GM12891 (cell line): Measurements from ENCODE around the gene CAMK1D.

Experiments
- DNase-seq: peaks from one replicate; pipeline ENCODE4 v3.0.0; 2011; ENCODE audit warnings: low spot score; ENCODE audit not compliant: insufficient read length
- FAIRE-seq: peaks from 2 replicates; lab custom pipeline; 2011; peaks lifted over from hg19 to GRCh38; lab: Jason Lieb, UNC
- PAX5 ChIP-seq: IDR thresholded peaks from 2 replicates; pipeline ENCODE4 v1.6.1; 2011; ENCODE audit warnings: low read length, moderate library complexity, mild to moderate bottlenecking; ENCODE audit not compliant: insufficient read depth, severe bottlenecking
- POLR2A ChIP-seq: IDR thresholded peaks from 2 replicates; pipeline ENCODE4 v1.6.1; 2011; ENCODE audit warnings: low read depth, low read length, control low read depth
- POLR2AphosphoS5 ChIP-seq: IDR thresholded peaks from 2 replicates; pipeline ENCODE4 v1.6.1; 2011; ENCODE audit warnings: low read depth, low read length, control low read depth
- POU2F2 ChIP-seq: IDR thresholded peaks from 2 replicates; pipeline ENCODE4 v1.6.1; 2011; ENCODE audit warnings: low read depth, mild to moderate bottlenecking, control low read depth, low read length, moderate library complexity
- SPI1 ChIP-seq: IDR thresholded peaks from 2 replicates; pipeline ENCODE4 v1.6.1; 2011; ENCODE audit warnings: low read depth, low read length, control low read depth
- TAF1 ChIP-seq: IDR thresholded peaks from 2 replicates; pipeline ENCODE4 v1.6.1; 2011; ENCODE audit warnings: low read depth, low read length, control low read depth

The CAMK1D gene

DNA sequence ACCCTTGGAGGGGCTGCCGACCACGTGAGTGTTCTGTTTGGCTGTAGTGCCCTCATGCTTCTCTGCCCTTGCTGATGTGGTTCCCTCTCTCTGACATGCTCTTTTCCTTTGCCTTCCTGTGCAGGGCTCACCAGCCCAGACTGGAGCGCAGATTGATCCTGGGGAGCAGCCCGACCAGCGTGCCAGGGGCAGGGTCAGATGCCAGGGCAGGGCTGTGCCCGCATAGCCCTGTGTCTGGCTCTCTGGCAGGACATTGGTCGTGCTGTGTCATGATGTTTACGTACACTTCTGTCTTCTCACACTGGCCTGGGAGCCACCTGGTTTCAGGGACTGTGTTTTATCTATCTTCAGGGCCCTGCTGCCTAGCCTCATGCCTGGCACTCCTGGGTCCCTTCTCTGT, 300.8 kb downstream of the CAMK1D start:
- DNase-seq (no peak), FAIRE-seq (no peak)
- no peak for TF ChIP-seq TAF1
- TF ChIP-seq POU2F2, result no peak
- no peak for TF ChIP-seq POLR2A
- TF ChIP-seq SPI1, result no peak
- no peak for TF ChIP-seq PAX5
- TF ChIP-seq POLR2AphosphoS5, result no peak

DNA sequence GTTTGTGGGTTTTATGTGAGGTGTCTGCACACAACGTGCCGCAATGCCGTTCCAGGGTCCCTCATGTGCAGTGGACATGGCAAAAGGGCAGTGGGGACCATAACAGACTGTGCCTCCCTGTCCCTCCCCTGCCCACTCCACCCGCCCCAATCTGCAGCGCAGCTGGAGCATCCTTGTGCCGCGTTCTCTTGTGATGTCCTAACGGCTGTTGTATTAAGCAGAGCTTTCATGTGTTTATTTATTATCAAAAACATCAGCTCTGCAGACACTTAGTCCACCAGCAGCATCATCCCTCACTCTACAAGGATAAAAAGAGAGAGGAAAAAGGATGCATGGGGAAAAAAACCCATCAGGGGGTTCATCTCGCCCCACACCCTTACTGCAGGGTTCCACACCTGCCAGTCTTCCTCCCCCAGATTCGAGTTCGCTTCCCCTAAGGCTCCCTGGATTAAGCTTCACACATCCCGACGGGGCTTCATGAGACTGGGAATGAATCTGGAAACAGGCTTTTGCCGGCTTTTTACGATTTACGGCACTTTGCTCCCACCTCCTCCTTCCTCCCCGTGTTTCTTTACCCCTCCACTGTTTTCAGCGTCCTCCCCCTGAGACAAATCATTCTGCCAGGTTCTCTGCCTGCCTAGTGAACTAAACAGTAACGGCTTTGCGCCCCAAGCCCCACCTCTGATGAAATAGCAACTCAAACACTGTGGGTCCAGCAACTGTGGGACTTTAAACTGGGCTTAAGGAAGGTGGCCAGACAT, 301.4 kb downstream of the CAMK1D start:
- DNase-seq (no peak), FAIRE-seq (no peak)
- TF ChIP-seq POLR2AphosphoS5, result no peak
- TF ChIP-seq TAF1, result no peak
- TF ChIP-seq PAX5, result no peak
- TF ChIP-seq SPI1, result no peak
- TF ChIP-seq POU2F2, result no peak
- TF ChIP-seq POLR2A, result no peak

DNA sequence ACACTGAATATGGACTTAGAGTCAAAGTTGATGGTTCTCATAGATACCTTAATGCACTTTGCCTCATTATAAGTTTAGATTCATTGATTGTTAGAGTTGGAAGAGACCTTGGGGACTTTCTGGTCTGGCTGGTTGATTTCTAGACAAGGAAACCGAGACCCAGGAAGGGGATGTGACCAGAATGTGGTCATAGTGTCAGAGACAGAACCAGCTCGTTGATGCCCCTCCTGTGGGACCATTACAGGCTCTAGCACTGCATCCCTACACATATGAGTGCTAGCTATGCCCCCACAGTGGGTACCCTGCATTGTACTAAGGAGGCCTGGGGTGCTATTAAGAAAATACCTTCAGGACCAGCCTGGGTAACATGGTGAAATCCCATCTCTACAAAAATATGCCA, 306.6 kb downstream of the CAMK1D start:
- no peak for TF ChIP-seq PAX5
- TF ChIP-seq POU2F2, result no peak
- no peak for TF ChIP-seq POLR2A
- TF ChIP-seq POLR2AphosphoS5, result no peak
- no peak for DNase-seq
- peak; percentile 23 for FAIRE-seq

GRCh38 chr10:12656518-12657142, 307.3 kb downstream of the CAMK1D start:
- FAIRE-seq (peak; percentile 72), DNase-seq (no peak)
- TF ChIP-seq POLR2A (no peak), POLR2AphosphoS5 (no peak), SPI1 (no peak), TAF1 (no peak), POU2F2 (no peak), PAX5 (no peak)

- FAIRE-seq (no peak), DNase-seq (no peak)
- TF ChIP-seq POU2F2 (no peak), POLR2AphosphoS5 (no peak), SPI1 (no peak), POLR2A (no peak), PAX5 (no peak), TAF1 (no peak)
Observed at GRCh38 chr10:12657489-12657888, 308.1 kb downstream of the CAMK1D start.

DNA sequence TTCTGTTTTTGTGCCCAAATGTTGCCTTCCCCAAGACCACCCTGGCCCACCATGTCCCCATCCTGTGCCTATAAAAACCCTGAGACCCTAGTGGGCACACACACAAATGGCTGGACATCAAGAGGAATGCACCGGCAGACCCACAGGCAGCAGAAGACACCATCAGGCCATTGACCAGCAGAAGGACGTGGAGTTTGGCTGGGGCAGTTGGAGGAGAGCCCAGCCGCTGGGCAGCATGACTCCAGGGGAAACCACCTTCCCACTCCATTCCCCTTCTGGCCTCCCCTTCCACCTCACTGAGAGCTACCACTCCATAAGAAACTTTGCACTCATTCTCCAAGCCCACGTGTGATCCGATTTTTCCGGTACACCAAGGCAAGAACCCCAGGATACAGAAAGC, 309.2 kb downstream of the CAMK1D start:
- no peak for TF ChIP-seq POLR2A
- TF ChIP-seq PAX5, result no peak
- TF ChIP-seq SPI1, result no peak
- TF ChIP-seq TAF1, result no peak
- TF ChIP-seq POLR2AphosphoS5, result no peak
- TF ChIP-seq POU2F2, result no peak
- FAIRE-seq (no peak), DNase-seq (no peak)

DNA sequence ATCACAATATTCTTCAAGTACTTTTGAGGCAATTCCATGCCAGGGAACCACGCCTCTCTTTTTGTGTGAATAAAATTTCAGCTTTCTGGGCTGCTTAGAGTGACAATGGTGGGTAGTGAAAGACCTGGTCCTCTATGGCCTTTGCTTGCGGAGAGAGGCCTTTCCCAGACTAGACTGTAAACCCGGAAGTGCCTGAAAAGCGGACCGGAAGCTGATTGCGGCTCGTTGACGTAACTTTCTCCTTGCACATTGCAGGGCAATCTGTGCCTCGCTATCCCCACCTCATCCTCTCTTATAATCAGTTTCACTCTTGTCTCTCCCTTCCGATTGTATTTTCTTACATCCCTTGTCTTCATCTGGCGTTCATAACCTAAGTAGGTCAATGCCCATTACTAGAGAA, 310.4 kb downstream of the CAMK1D start:
- DNase-seq (no peak), FAIRE-seq (no peak)
- TF ChIP-seq SPI1, result no peak

GRCh38 chr10:12660812-12661211, 311.5 kb downstream of the CAMK1D start:
- FAIRE-seq (no peak), DNase-seq (no peak)
- no peak for TF ChIP-seq PAX5
- no peak for TF ChIP-seq POLR2A

DNA sequence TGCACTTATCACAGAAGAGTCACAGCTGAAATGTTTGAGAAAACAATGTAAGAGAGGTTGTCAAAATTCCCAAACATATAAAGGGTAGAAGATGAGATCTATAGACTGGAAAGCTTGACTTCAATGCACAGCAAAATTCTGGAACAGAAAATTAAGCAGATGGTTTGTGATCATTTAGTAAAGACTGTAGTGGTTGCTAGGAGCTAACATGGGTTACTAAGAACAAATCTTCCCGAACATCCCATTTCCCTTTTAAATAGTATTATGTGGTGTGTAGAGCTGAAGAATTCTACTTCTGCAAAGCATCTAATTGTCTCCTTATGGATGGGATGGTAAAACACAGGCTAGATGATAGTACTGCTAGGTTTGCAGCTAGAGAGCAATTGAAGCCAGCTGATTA, 312.3 kb downstream of the CAMK1D start:
- TF ChIP-seq POU2F2 (no peak), POLR2AphosphoS5 (no peak), SPI1 (no peak), TAF1 (no peak), PAX5 (no peak), POLR2A (no peak)
- no peak for DNase-seq
- no peak for FAIRE-seq

DNA sequence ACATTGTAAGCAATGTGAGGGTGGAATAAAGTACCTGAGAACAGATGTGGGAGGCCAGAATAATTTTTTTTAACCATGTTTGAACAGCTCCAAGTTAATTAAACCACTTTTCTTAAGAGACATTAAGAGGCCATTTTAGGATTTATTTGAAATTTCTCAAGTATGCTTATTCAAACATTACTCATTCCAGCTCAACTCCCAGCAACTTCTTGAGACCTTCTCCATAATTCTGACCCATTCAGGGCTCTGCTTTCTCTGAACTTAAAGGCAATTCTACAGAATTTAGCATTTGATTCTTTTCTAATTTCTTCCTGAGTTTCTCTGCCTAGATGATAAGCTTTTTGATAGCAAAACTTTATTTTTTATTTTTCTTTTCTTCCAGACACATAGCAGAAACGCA, 314.5 kb downstream of the CAMK1D start:
- DNase-seq (no peak), FAIRE-seq (no peak)

More for the DNA sequence above, 314.5 kb downstream of the CAMK1D start:
- no peak for TF ChIP-seq TAF1
- TF ChIP-seq POLR2A, result no peak
- TF ChIP-seq SPI1, result no peak
- TF ChIP-seq PAX5, result no peak
- TF ChIP-seq POU2F2, result no peak
- no peak for TF ChIP-seq POLR2AphosphoS5
